Upper lobe of left lung (tissue), 4 donors: Measurements from ENCODE around the gene MARCHF7.

ENCODE experiments used
- EP300 ChIP-seq, 4 donors: sonication (generic); formaldehyde crosslinking; IDR thresholded peaks; one replicate each; pipeline ENCODE4 v1.5.1; 2017; ENCODE audit warnings: antibody characterized with exemption in 4 of 4, control low read depth in 2 of 4
- POLR2A ChIP-seq, 4 donors: fragments of 450-650 bp; IDR thresholded peaks; one replicate each; pipeline ENCODE4 v1.5.1; 2016 to 2017; ENCODE audit warnings: antibody characterized with exemption in 4 of 4, mild to moderate bottlenecking in 2 of 4
- POLR2AphosphoS5 ChIP-seq, 2 donors: sonication (generic); formaldehyde crosslinking; IDR thresholded peaks; one replicate each; pipeline ENCODE4 v1.5.1; 2017; ENCODE audit warnings: antibody characterized with exemption in 2 of 2
- TF ChIP-seq, protein P1 (sequence below), 6 experiments: fragments of 450-650 bp in 4 of 6; fragments of 200-600 bp in 2 of 6; sonication (generic) in 2 of 6; IDR thresholded peaks; one replicate each; pipeline ENCODE4 v1.5.1; 2016 to 2019; ENCODE audit warnings: antibody characterized with exemption in 6 of 6

DNA sequence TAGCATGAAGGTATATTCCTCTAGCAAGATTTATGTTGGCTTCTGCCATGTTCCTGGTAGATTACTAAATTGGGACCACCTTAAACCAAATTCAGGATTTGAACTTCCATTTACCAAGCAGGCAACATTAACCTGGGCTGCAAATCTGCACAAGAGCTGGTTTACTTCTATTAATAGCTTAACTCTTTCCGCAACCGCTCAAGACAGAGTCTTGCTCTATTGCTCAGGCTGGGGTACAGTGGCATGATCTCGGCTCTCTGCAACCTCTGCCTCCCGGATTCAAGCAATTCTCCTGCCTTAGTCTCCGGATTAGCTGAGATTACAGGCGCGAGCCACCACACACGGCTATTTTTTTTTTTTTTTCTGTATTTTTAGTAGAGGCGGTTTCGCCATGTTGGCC is 8.4 kb downstream of the MARCHF7 start:
- TF ChIP-seq POLR2A (IDR thresholded peaks at IDR 0.05): no peak
- TF ChIP-seq, protein P1, sequence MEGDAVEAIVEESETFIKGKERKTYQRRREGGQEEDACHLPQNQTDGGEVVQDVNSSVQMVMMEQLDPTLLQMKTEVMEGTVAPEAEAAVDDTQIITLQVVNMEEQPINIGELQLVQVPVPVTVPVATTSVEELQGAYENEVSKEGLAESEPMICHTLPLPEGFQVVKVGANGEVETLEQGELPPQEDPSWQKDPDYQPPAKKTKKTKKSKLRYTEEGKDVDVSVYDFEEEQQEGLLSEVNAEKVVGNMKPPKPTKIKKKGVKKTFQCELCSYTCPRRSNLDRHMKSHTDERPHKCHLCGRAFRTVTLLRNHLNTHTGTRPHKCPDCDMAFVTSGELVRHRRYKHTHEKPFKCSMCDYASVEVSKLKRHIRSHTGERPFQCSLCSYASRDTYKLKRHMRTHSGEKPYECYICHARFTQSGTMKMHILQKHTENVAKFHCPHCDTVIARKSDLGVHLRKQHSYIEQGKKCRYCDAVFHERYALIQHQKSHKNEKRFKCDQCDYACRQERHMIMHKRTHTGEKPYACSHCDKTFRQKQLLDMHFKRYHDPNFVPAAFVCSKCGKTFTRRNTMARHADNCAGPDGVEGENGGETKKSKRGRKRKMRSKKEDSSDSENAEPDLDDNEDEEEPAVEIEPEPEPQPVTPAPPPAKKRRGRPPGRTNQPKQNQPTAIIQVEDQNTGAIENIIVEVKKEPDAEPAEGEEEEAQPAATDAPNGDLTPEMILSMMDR (IDR thresholded peaks at IDR 0.05): no peak
- TF ChIP-seq POLR2AphosphoS5 (IDR thresholded peaks at IDR 0.05): no peak
- no peak for TF ChIP-seq EP300 (IDR thresholded peaks at IDR 0.05)
